Measurements from ENCODE around the gene SRI.
"Not testable (repeated sequence)": the region's sequence is repeated elsewhere in the genome, so short reads cannot be mapped to it uniquely, and the experiment has no call there.

The SRI gene

DNA sequence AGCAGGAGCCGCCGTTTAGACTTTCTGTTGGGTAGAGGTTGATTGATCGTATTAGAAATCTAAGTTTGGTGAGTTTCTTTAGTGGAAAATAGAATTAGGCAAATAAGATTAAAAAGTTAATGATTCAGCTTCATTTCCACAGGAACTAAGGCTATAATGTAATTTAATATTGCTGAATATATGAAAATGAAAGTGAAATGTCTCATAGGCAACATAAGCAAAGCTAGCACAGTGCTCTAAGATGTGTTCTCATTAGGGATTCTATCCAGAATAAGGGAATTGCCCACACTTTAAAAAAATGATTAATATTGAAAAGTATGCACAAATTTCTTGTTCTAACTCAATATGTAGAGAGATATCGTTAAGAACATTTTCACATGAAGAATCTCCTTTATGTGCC lies 47.0 kb downstream of the SRI start:
- Histone ChIP-seq H3K27me3 (ENCODE audit: insufficient read depth, low read length) (no peaks in the 10 kb centered on the region), H3K27ac (ENCODE audit: low read depth, low read length) (no peak overlapping the region), H3K9me3 (ENCODE audit: insufficient read depth, low read depth, low read length) (no peaks in the 10 kb centered on the region), H3K4me3 (ENCODE audit: low read length) (no peak overlapping the region), H3K9ac (ENCODE audit: low read depth, low read length) (no peak overlapping the region), H3K4me1 (ENCODE audit: insufficient read depth, low read length) (no peaks in the 10 kb centered on the region), H3K36me3 (ENCODE audit: insufficient read depth, low read length) (no peaks in the 10 kb centered on the region)
- WGBS: 95% methylated on average over 4 of the region's 4 CpGs

DNA sequence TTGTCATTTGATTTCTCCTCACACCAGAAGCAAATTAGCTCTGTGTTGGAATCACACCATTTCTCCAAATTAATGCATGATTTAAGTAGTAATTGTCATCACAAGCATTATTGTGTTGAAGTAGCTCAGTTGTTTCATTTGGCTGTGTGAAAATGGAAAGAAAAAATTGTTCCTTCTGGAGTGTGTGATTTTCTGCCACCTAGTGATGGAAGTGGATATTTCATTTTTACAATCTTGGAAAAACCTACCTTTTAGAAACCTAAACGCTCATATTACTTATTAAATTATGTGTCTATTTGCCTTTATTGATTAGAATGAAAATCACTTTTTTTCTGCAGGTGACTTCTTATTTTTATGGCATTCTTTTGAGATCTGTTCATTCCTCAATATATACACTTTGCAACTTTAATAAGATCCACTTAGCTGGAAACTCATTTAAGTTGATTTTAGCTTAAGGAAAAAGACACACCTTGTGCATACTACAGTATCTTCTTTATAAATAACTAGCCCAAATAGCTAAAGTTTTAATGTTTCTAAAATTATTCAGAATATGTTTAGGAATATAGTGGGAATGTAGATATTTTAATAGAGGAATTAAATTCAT lies 50.0 kb downstream of the SRI start:
- no CpG with 5 or more reads among the region's 1 CpG for WGBS
- no peak overlapping the region for H3K4me3 ChIP-seq (ENCODE audit: low read length)
- no peak overlapping the region for H3K27ac ChIP-seq (ENCODE audit: low read depth, low read length)
- no peaks in the 10 kb centered on the region for H3K9me3 ChIP-seq (ENCODE audit: insufficient read depth, low read depth, low read length)
- H3K36me3 ChIP-seq (ENCODE audit: insufficient read depth, low read length): no peaks in the 10 kb centered on the region
- no peak overlapping the region for H3K9ac ChIP-seq (ENCODE audit: low read depth, low read length)
- no peaks in the 10 kb centered on the region for H3K4me1 ChIP-seq (ENCODE audit: insufficient read depth, low read length)
- H3K27me3 ChIP-seq (ENCODE audit: insufficient read depth, low read length): no peaks in the 10 kb centered on the region

DNA sequence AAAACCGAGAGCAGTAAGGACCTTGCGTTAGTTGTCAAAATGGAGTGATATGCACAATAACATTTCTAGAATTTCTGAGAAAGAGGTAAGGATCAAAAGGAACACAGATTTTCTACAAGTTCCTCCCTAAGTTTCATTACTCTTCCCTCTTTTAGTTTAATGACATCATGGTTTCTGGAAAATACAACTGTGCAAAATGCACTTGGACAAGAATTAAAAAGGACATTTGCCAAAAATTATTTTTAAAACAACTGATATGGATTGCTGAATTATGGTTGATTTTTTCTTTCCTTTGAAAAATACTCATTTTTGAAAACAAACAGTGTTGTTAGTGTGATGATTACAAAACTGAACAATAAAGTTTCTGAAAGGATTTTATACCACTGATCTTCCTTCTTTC lies 52.1 kb downstream of the SRI start:
- Histone ChIP-seq H3K9me3 (ENCODE audit: insufficient read depth, low read depth, low read length) (no peaks in the 10 kb centered on the region), H3K27me3 (ENCODE audit: insufficient read depth, low read length) (no peaks in the 10 kb centered on the region), H3K4me1 (ENCODE audit: insufficient read depth, low read length) (no peaks in the 10 kb centered on the region), H3K9ac (ENCODE audit: low read depth, low read length) (no peak overlapping the region), H3K27ac (ENCODE audit: low read depth, low read length) (no peak overlapping the region), H3K36me3 (ENCODE audit: insufficient read depth, low read length) (no peaks in the 10 kb centered on the region), H3K4me3 (ENCODE audit: low read length) (no peak overlapping the region)
- WGBS: 86% methylated on average over 2 of the region's 2 CpGs

DNA sequence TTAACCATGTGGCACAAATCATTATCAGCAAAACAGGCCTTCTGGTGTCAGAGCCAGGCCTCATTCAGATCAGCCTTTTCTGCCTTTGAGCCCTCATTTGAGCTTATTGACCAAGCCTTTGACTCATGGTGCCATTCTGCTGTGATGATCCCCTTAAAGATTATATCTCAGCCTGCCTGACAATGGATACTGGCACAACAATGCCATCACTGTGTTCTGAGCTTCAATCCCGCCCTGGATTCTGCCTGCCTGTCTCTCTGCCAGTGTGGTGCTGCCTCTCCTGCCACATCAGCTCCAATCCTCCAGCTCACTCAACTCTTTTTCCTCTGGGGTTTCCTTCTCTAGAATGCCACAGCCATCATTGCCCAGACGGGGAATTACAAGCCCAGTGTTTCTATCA lies 52.6 kb downstream of the SRI start:
- WGBS: 96% methylated on average over 2 of the region's 2 CpGs
- Histone ChIP-seq H3K9ac (ENCODE audit: low read depth, low read length) (no peak overlapping the region), H3K9me3 (ENCODE audit: insufficient read depth, low read depth, low read length) (no peaks in the 10 kb centered on the region)

DNA sequence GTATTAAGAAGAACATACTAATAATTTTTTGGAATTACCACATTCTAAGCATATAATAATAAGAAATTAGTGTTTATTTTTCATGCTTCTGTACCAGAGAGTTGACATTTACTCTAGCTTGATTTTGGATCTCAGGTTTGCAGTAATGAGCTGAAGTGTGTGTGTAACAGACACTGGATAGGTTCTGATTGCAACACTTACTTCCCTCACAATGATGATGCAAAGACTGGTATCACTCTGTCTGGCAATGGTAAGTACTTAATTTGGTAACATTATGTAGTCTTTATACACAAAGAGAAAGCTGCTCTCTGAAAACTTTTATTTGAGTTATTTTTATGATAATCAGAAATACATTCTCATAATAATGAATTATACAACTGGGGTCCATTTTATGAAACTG lies 54.1 kb downstream of the SRI start:
- Histone ChIP-seq H3K9me3 (ENCODE audit: insufficient read depth, low read depth, low read length) (no peaks in the 10 kb centered on the region), H3K4me1 (ENCODE audit: insufficient read depth, low read length) (no peaks in the 10 kb centered on the region), H3K27me3 (ENCODE audit: insufficient read depth, low read length) (no peaks in the 10 kb centered on the region), H3K36me3 (ENCODE audit: insufficient read depth, low read length) (no peaks in the 10 kb centered on the region), H3K9ac (ENCODE audit: low read depth, low read length) (no peak overlapping the region), H3K4me3 (ENCODE audit: low read length) (no peak overlapping the region), H3K27ac (ENCODE audit: low read depth, low read length) (no peak overlapping the region)

More for the DNA sequence above, 52.6 kb downstream of the SRI start:
- Histone ChIP-seq H3K27me3 (ENCODE audit: insufficient read depth, low read length) (no peaks in the 10 kb centered on the region), H3K36me3 (ENCODE audit: insufficient read depth, low read length) (no peaks in the 10 kb centered on the region), H3K4me3 (ENCODE audit: low read length) (no peak overlapping the region), H3K27ac (ENCODE audit: low read depth, low read length) (no peak overlapping the region), H3K4me1 (ENCODE audit: insufficient read depth, low read length) (no peaks in the 10 kb centered on the region)

DNA sequence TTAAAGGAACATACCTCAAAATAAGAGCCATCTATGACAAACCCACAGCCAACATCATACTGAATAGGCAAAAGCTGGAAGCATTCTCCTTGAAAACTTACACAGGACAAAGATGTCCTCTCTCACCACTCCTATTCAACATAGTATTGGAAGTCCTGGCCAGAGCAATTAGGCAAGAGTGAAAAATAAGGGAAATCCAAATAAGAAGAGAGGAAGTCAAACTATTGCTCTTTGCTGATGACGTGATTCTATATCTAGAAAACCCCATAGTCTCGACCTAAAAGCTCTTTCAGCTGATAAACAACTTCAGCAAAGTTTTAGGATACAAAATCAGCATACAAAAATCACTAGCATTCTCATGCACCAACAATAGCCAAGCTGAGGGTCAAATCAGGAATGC lies 60.1 kb downstream of the SRI start:
- H3K27ac ChIP-seq (ENCODE audit: low read depth, low read length); H3K9ac ChIP-seq (ENCODE audit: low read depth, low read length); H3K36me3 ChIP-seq (ENCODE audit: insufficient read depth, low read length); H3K4me3 ChIP-seq (ENCODE audit: low read length); H3K9me3 ChIP-seq (ENCODE audit: insufficient read depth, low read depth, low read length); H3K4me1 ChIP-seq (ENCODE audit: insufficient read depth, low read length); H3K27me3 ChIP-seq (ENCODE audit: insufficient read depth, low read length): not testable (repeated sequence)
- WGBS: 91% methylated on average over 2 of the region's 2 CpGs

DNA sequence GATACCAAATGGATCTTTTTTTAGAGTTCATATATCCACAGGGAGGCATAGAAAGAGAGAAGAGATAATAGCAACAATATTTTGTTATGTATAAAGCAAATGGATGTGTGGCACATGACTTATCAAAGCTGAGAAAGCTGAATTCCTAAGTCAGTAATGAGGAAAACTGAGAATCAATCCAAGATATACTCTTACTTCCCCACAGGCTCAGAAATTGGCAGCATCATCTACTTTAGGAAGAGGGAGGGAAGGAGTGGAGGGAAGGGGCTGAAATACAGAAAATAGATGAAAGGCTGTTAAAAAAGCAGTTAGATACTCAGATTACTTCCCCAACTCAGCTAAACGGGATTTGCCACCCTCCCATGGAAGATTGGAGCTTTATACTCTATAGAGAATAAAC lies 63.5 kb downstream of the SRI start:
- Histone ChIP-seq H3K4me3 (ENCODE audit: low read length) (no peak overlapping the region), H3K36me3 (ENCODE audit: insufficient read depth, low read length) (no peaks in the 10 kb centered on the region), H3K27me3 (ENCODE audit: insufficient read depth, low read length) (no peaks in the 10 kb centered on the region), H3K27ac (ENCODE audit: low read depth, low read length) (no peak overlapping the region), H3K9ac (ENCODE audit: low read depth, low read length) (no peak overlapping the region), H3K9me3 (ENCODE audit: insufficient read depth, low read depth, low read length) (0 out of 2 replicates have a peak, but pooled peaks cover 5% of the 10 kb centered on the region), H3K4me1 (ENCODE audit: insufficient read depth, low read length) (peaks cover 20% of the 10 kb centered on the region; the same call in 1 of the 2 replicates)
- WGBS: no CpG with 5 or more reads among the region's 1 CpG

DNA sequence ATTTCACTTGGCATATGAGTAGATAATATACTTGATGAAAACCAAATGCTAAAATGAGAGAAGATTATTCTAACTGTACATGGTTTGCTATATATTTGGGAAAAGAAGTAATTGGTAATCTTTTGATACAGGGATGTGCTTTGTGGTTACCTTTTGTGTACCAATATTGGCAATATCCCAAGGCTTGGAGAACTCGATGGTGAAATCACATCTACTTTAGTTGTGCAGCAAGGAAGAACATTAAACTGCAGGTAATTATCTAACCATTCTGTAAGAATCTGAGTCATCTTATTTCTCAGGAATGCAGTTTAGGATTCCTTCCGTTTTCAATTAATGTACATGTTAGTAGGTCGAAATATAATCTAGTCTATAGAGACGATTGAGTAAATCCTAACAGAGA lies 64.1 kb downstream of the SRI start:
- 96% methylated on average over 4 of the region's 4 CpGs for WGBS

More for the DNA sequence above, 64.1 kb downstream of the SRI start:
- H3K36me3 ChIP-seq (ENCODE audit: insufficient read depth, low read length): no peaks in the 10 kb centered on the region
- no peak overlapping the region for H3K27ac ChIP-seq (ENCODE audit: low read depth, low read length)
- 0 out of 2 replicates have a peak, but pooled peaks cover 5% of the 10 kb centered on the region for H3K9me3 ChIP-seq (ENCODE audit: insufficient read depth, low read depth, low read length)
- H3K4me1 ChIP-seq (ENCODE audit: insufficient read depth, low read length): peaks cover 20% of the 10 kb centered on the region; the same call in 1 of the 2 replicates
- H3K27me3 ChIP-seq (ENCODE audit: insufficient read depth, low read length): no peaks in the 10 kb centered on the region
- no peak overlapping the region for H3K9ac ChIP-seq (ENCODE audit: low read depth, low read length)
- no peak overlapping the region for H3K4me3 ChIP-seq (ENCODE audit: low read length)
